Breast epithelium (tissue), 4 donors: ENCODE data around the gene OTOG. TPM values are rescaled to one million over a fixed set of nuclear protein-coding genes. Genes with fewer than 3 reads are reported as not detected.

Source experiments
- DNase-seq, 2 donors: peaks; one replicate each; pipeline ENCODE4 v3.0.0-alpha.2; 2019; ENCODE audit warnings: low spot score in 2 of 2
- H3K27ac ChIP-seq, 2 donors: fragments of 200-600 bp; sonication (generic) in 1 of 2; one replicate each; pipeline ENCODE4 v1.5.1; 2016 to 2019; ENCODE audit warnings: mild to moderate bottlenecking in 1 of 2
- H3K27me3 ChIP-seq, 2 donors: fragments of 200-600 bp; sonication (generic) in 1 of 2; one replicate each; pipeline versions ENCODE4 v1.5.1 to v1.6.0; 2017 to 2019; ENCODE audit warnings: control low read depth in 1 of 2, mild to moderate bottlenecking in 1 of 2
- H3K36me3 ChIP-seq: fragments of 200-600 bp; one replicate; pipeline ENCODE4 v1.5.1; 2019
- H3K4me1 ChIP-seq, 2 donors: fragments of 200-600 bp; sonication (generic); one replicate each; pipeline ENCODE4 v1.5.1; 2016 to 2019; ENCODE audit warnings: control low read depth in 1 of 2
- H3K4me3 ChIP-seq, 3 donors: fragments of 200-600 bp; sonication (generic); 1 replicate in 2 of 3; 2 replicates in 1 of 3; pipeline ENCODE4 v1.5.1; 2016 to 2019; ENCODE audit warnings: mild to moderate bottlenecking in 3 of 3, moderate library complexity in 2 of 3
- H3K9me3 ChIP-seq, 2 donors: fragments of 200-600 bp; sonication (generic) in 1 of 2; one replicate each; pipeline ENCODE4 v1.5.1; 2016 to 2019; ENCODE audit warnings: control low read depth in 1 of 2
- POLR2A ChIP-seq: fragments of 450-650 bp; IDR thresholded peaks from one replicate; pipeline ENCODE4 v1.6.1; 2016; ENCODE audit warnings: antibody characterized with exemption, mild to moderate bottlenecking, moderate library complexity
- POLR2AphosphoS5 ChIP-seq, 3 donors: sonication (generic); formaldehyde crosslinking; IDR thresholded peaks; one replicate each; pipeline ENCODE4 v1.6.1; 2017; ENCODE audit warnings: antibody characterized with exemption in 3 of 3
- intact Hi-C: fragments of 100-400 bp; cut with DNase I; formaldehyde crosslinking; loops from one replicate; pipeline ENCODE4 v1.15.1; 2023; ENCODE audit warnings: low total_unique reads
- total RNA-seq, 3 donors: library from RNA; depleted of rRNA; stranded (reverse); fragments of >200 nt; gene quantifications; one replicate each; pipeline ENCODE4 v1.1.0, GENCODE V29; 2016
- TF ChIP-seq, protein P1 (sequence below), 3 donors: fragments of 450-650 bp; IDR thresholded peaks; one replicate each; pipeline ENCODE4 v1.5.1; 2016 to 2017; ENCODE audit warnings: antibody characterized with exemption in 3 of 3, mild to moderate bottlenecking in 3 of 3, moderate library complexity in 3 of 3

The OTOG gene
- total RNA-seq, 3 donors from 2014 or later, result not detected

GRCh38 chr11:17594686-17595192, 47.7 kb downstream of the OTOG start:
- no peaks in the 10 kb centered on the region for H3K4me1 ChIP-seq
- H3K27me3 ChIP-seq, result no peaks in the 10 kb centered on the region
- DNase-seq, result no peak
- no peaks in the 10 kb centered on the region for H3K9me3 ChIP-seq
- intact Hi-C loops, result no loop called here
- H3K4me3 ChIP-seq, result no peak overlapping the region
- no peak overlapping the region for H3K27ac ChIP-seq
- TF ChIP-seq, protein P1, sequence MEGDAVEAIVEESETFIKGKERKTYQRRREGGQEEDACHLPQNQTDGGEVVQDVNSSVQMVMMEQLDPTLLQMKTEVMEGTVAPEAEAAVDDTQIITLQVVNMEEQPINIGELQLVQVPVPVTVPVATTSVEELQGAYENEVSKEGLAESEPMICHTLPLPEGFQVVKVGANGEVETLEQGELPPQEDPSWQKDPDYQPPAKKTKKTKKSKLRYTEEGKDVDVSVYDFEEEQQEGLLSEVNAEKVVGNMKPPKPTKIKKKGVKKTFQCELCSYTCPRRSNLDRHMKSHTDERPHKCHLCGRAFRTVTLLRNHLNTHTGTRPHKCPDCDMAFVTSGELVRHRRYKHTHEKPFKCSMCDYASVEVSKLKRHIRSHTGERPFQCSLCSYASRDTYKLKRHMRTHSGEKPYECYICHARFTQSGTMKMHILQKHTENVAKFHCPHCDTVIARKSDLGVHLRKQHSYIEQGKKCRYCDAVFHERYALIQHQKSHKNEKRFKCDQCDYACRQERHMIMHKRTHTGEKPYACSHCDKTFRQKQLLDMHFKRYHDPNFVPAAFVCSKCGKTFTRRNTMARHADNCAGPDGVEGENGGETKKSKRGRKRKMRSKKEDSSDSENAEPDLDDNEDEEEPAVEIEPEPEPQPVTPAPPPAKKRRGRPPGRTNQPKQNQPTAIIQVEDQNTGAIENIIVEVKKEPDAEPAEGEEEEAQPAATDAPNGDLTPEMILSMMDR (IDR thresholded peaks at IDR 0.05), result no peak
- TF ChIP-seq POLR2AphosphoS5 (IDR thresholded peaks at IDR 0.05) (no peak), POLR2A (no peak)
- no peaks in the 10 kb centered on the region for H3K36me3 ChIP-seq

DNA sequence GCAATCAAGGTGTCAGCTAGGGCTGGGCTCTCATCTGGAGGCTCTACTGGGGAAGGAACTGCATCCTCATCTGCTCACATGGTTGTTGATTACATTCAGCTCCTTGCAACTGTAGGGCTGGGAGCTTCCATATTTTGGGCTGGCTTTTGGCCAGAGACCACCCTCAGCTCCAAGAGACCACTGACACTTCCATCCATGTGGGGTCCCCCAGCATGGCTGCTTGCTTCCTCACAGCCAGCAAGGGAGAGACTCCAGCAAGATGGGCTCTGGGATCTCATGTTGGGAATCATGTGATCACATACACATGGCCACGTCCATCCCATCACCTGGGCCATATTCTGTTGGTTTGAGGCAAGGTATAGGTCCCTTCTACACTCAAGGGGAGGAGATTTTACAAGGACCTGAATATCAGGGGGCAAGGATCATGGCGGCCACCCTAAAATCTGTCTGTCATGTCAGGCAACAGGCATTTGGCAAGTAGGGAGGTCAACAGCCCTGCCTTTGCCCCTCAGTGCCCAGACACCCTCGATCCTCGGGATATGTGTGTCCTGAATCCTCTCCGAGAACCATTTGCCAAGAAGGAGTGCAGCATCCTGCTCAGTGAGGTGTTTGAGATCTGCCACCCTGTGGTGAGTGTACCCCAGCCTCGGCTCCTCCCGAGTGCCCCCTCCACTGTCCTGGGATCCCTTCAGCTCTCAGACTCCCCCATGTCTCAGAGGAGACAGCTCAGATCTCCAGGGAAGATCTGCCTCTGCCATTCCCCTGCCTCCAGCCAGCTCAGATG, 48.7 kb downstream of the OTOG start:
- Histone ChIP-seq H3K4me1 (no peaks in the 10 kb centered on the region), H3K4me3 (no peak overlapping the region), H3K27me3 (no peaks in the 10 kb centered on the region), H3K36me3 (no peaks in the 10 kb centered on the region), H3K9me3 (no peaks in the 10 kb centered on the region), H3K27ac (no peak overlapping the region)
- TF ChIP-seq POLR2AphosphoS5 (IDR thresholded peaks at IDR 0.05) (no peak), POLR2A (no peak)
- TF ChIP-seq, protein P1 (IDR thresholded peaks at IDR 0.05), result no peak
- peak in 1 of 2 donors; percentile 22 for DNase-seq
- intact Hi-C loops, result loop anchor here (1.0 kb wide), 1 partner anchor 26 kb away; no protein-coding TSS in a partner anchor

DNA sequence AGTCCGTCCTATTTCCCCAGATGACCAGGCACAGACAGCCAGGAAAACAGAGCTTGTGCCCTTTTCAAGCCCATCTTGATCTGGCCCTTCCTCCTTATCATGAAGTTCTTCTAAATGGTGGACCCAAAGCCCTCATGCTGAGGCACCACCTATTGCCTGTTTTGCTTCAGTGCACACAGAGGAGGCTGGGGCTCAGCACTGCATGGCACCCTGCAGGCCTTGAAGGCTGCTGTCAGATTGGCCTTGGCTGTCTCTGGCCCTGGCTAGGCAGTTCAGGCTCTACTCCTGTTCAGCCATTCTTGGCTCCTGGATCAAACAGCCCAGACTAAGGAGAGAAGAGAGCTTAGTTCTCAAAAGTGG, 49.2 kb downstream of the OTOG start:
- no peak for DNase-seq
- no peaks in the 10 kb centered on the region for H3K9me3 ChIP-seq
- no peaks in the 10 kb centered on the region for H3K27me3 ChIP-seq
- no peak overlapping the region for H3K4me3 ChIP-seq
- H3K4me1 ChIP-seq, result no peaks in the 10 kb centered on the region
- TF ChIP-seq, protein P1 (IDR thresholded peaks at IDR 0.05), result no peak
- TF ChIP-seq POLR2AphosphoS5 (IDR thresholded peaks at IDR 0.05), result no peak
- no peak for TF ChIP-seq POLR2A
- H3K36me3 ChIP-seq, result no peaks in the 10 kb centered on the region
- H3K27ac ChIP-seq, result no peak overlapping the region
- intact Hi-C loops, result loop anchor here (1.0 kb wide), 1 partner anchor 27 kb away; no protein-coding TSS in a partner anchor

DNA sequence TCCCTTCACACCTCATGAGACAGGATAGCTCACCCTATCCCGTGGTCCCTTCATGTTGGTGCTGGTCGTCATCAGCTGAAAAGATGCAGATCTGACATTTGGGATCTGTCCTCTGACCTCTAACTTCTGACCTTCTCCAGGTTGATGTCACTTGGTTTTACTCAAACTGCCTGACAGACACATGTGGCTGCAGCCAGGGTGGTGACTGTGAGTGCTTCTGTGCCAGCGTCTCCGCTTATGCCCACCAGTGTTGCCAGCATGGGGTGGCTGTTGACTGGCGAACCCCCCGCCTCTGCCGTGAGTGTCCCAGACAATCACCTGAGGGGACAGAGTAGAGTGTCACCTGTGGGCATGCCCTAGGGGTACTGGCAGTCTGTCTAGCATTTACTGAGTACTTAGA, 49.7 kb downstream of the OTOG start:
- H3K4me1 ChIP-seq, result no peaks in the 10 kb centered on the region
- H3K27ac ChIP-seq, result no peak overlapping the region
- H3K9me3 ChIP-seq, result no peaks in the 10 kb centered on the region
- no peak for TF ChIP-seq POLR2A
- TF ChIP-seq POLR2AphosphoS5 (IDR thresholded peaks at IDR 0.05), result no peak
- TF ChIP-seq, protein P1 (IDR thresholded peaks at IDR 0.05), result no peak
- H3K27me3 ChIP-seq, result no peaks in the 10 kb centered on the region
- H3K36me3 ChIP-seq, result no peaks in the 10 kb centered on the region
- intact Hi-C loops, result loop anchor here (1.0 kb wide), 1 partner anchor 27 kb away; no protein-coding TSS in a partner anchor
- H3K4me3 ChIP-seq, result no peak overlapping the region
- DNase-seq, result no peak

- no peaks in the 10 kb centered on the region for H3K36me3 ChIP-seq
- no peaks in the 10 kb centered on the region for H3K9me3 ChIP-seq
- intact Hi-C loops, result no loop called here
- DNase-seq, result peak; percentile 15 to 49
- H3K4me3 ChIP-seq, result no peak overlapping the region
- no peak overlapping the region for H3K27ac ChIP-seq
- no peaks in the 10 kb centered on the region for H3K27me3 ChIP-seq
- no peaks in the 10 kb centered on the region for H3K4me1 ChIP-seq
- TF ChIP-seq POLR2A (no peak), POLR2AphosphoS5 (IDR thresholded peaks at IDR 0.05) (no peak)
- TF ChIP-seq, protein P1 (IDR thresholded peaks at IDR 0.05), result no peak
Observed at GRCh38 chr11:17597770-17598169, 50.7 kb downstream of the OTOG start.
